H1 (cell line): ENCODE results near the gene RASGRF1. TPM values are rescaled to one million over a fixed set of nuclear protein-coding genes. Genes with fewer than 3 reads are reported as not detected.

Experiments
- CTCF ChIA-PET: fragments of 300-600 bp; sonication (Branson Sonifier 250); formaldehyde crosslinking; loops from one replicate; lab custom pipeline; 2021; ENCODE audit not compliant: partially characterized antibody; lab: Charles Lee
- POLR2A ChIA-PET: fragments of 300-600 bp; sonication (Branson Sonifier 250); formaldehyde crosslinking; loops from one replicate; lab custom pipeline; 2021; ENCODE audit warnings: inconsistent platforms; ENCODE audit not compliant: partially characterized antibody; lab: Charles Lee
- DNase-seq, 2 experiments: peaks; one replicate each; pipeline versions ENCODE4 v3.0.0 to v3.0.0-alpha.2; 2010 to 2022; ENCODE audit warnings: low spot score in 2 of 2, low read depth in 1 of 2, mixed read lengths in 1 of 2
- FAIRE-seq: peaks from 2 replicates; lab custom pipeline; 2011; peaks lifted over from hg19 to GRCh38; lab: Jason Lieb, UNC
- H2AFZ ChIP-seq: 2 replicates; pipeline ENCODE4 v1.8.1; 2012; ENCODE audit warnings: low read length, inconsistent platforms
- H2AK5ac ChIP-seq: 2 replicates; pipeline ENCODE4 v1.6.1; 2013; ENCODE audit warnings: low read depth, low read length
- H2BK120ac ChIP-seq: replicated peaks from 2 replicates; pipeline ENCODE3; 2013; ENCODE audit warnings: low read depth, low read length, inconsistent platforms
- H2BK12ac ChIP-seq: 2 replicates; pipeline ENCODE4 v1.6.1; 2013; ENCODE audit warnings: low read depth, low read length
- H2BK15ac ChIP-seq: 2 replicates; pipeline ENCODE4 v1.6.1; 2013; ENCODE audit warnings: low read length
- H2BK20ac ChIP-seq: 2 replicates; pipeline ENCODE4 v1.6.1; 2013; ENCODE audit warnings: low read length
- H2BK5ac ChIP-seq: 2 replicates; pipeline ENCODE4 v1.6.1; 2013; ENCODE audit warnings: low read depth, low read length
- H3K14ac ChIP-seq: 2 replicates; pipeline ENCODE4 v1.6.1; 2013; ENCODE audit warnings: inconsistent platforms; ENCODE audit not compliant: insufficient read length
- H3K18ac ChIP-seq: 2 replicates; pipeline ENCODE4 v1.6.1; 2013; ENCODE audit warnings: low read length; ENCODE audit errors: extremely low read depth
- H3K23ac ChIP-seq: 2 replicates; pipeline ENCODE4 v1.6.1; 2013; ENCODE audit warnings: inconsistent platforms; ENCODE audit not compliant: insufficient read length
- H3K23me2 ChIP-seq: 2 replicates; pipeline ENCODE4 v1.6.1; 2013; ENCODE audit warnings: low read depth, low read length
- H3K27ac ChIP-seq: 2 replicates; pipeline ENCODE4 v1.6.1; 2011; ENCODE audit warnings: low read depth, low read length, inconsistent platforms
- H3K27me3 ChIP-seq, 4 experiments: replicated peaks in 1 of 4; 1 replicate in 1 of 4; 2 replicates in 3 of 4; pipeline versions ENCODE4 v1.6.1 to v1.8.1; 2011 to 2013; ENCODE audit warnings: low read length in 3 of 4, mild to moderate bottlenecking in 3 of 4, inconsistent platforms in 2 of 4, mixed read lengths in 2 of 4, moderate library complexity in 1 of 4; ENCODE audit not compliant: control insufficient read depth in 3 of 4, insufficient read depth in 3 of 4; ENCODE audit errors: extremely low read depth in 1 of 4
- H3K36me3 ChIP-seq, 4 experiments: 2 replicates each; pipeline versions ENCODE4 v1.6.1 to v1.8.1; 2011 to 2013; ENCODE audit warnings: mild to moderate bottlenecking in 4 of 4, low read length in 3 of 4, moderate library complexity in 2 of 4, control low read depth in 1 of 4, inconsistent platforms in 1 of 4; ENCODE audit not compliant: insufficient read depth in 4 of 4, control insufficient read depth in 2 of 4
- H3K4ac ChIP-seq: replicated peaks from 2 replicates; pipeline ENCODE3; 2013; ENCODE audit warnings: low read length, low read depth, mixed read lengths, inconsistent platforms; ENCODE audit not compliant: insufficient read length
- H3K4me1 ChIP-seq, 4 experiments: replicated peaks in 1 of 4; 1 replicate in 1 of 4; 2 replicates in 3 of 4; pipeline versions ENCODE4 v1.6.1 to v1.8.1; 2011 to 2013; ENCODE audit warnings: low read length in 3 of 4, inconsistent platforms in 2 of 4, mixed read lengths in 1 of 4; ENCODE audit not compliant: insufficient read depth in 4 of 4, control insufficient read depth in 3 of 4
- H3K4me2 ChIP-seq, 2 experiments: 2 replicates each; pipeline versions ENCODE4 v1.6.1 to v1.8.1; 2011 to 2013; ENCODE audit warnings: low read depth in 2 of 2, low read length in 2 of 2, control low read depth in 1 of 2, inconsistent platforms in 1 of 2, mild to moderate bottlenecking in 1 of 2; ENCODE audit not compliant: insufficient read depth in 1 of 2
- H3K4me3 ChIP-seq, 4 experiments: fragments of 200-600, 300-600 bp in 1 of 4; sonication (generic), shearing (Covaris generic), sonication (Bioruptor Twin) in 1 of 4; 2 replicates each; pipeline versions ENCODE4 v1.5.1 to v1.8.1; 2011 to 2016; ENCODE audit warnings: low read length in 4 of 4, low read depth in 3 of 4, control low read depth in 2 of 4, inconsistent platforms in 2 of 4, mild to moderate bottlenecking in 2 of 4, mixed read lengths in 1 of 4, moderate library complexity in 1 of 4; ENCODE audit not compliant: insufficient read depth in 2 of 4; ENCODE audit errors: extremely low read depth in 1 of 4
- H3K56ac ChIP-seq: replicated peaks from 2 replicates; pipeline ENCODE3; 2013; ENCODE audit warnings: low read depth, mild to moderate bottlenecking, mixed read lengths, low read length, inconsistent platforms; ENCODE audit not compliant: insufficient read length
- H3K79me1 ChIP-seq: 2 replicates; pipeline ENCODE4 v1.6.1; 2013; ENCODE audit warnings: low read depth, low read length, control low read depth
- H3K79me2 ChIP-seq, 2 experiments: 2 replicates each; pipeline versions ENCODE4 v1.6.1 to v1.8.1; 2012 to 2013; ENCODE audit warnings: low read length in 2 of 2, mild to moderate bottlenecking in 2 of 2, inconsistent platforms in 1 of 2; ENCODE audit not compliant: insufficient read depth in 2 of 2, control insufficient read depth in 1 of 2
- H3K9ac ChIP-seq, 4 experiments: replicated peaks in 1 of 4; 1 replicate in 1 of 4; 2 replicates in 3 of 4; pipeline versions ENCODE4 v1.6.1 to v1.8.1; 2011 to 2013; ENCODE audit warnings: low read depth in 3 of 4, low read length in 3 of 4, control low read depth in 2 of 4, mild to moderate bottlenecking in 2 of 4, moderate library complexity in 2 of 4, inconsistent platforms in 1 of 4; ENCODE audit errors: extremely low read depth in 1 of 4
- H3K9me3 ChIP-seq, 2 experiments: 2 replicates each; pipeline versions ENCODE4 v1.6.1 to v1.8.1; 2012 to 2013; ENCODE audit warnings: mild to moderate bottlenecking in 2 of 2, moderate library complexity in 2 of 2, control low read depth in 1 of 2, inconsistent platforms in 1 of 2, low read depth in 1 of 2, low read length in 1 of 2, mixed read lengths in 1 of 2; ENCODE audit not compliant: insufficient read depth in 2 of 2
- H4K20me1 ChIP-seq, 2 experiments: replicated peaks in 1 of 2; 2 replicates each; pipeline versions ENCODE3 to v1.8.1; 2011 to 2013; ENCODE audit warnings: inconsistent platforms in 2 of 2, low read length in 2 of 2, mild to moderate bottlenecking in 1 of 2; ENCODE audit not compliant: insufficient read depth in 2 of 2, control insufficient read depth in 1 of 2
- H4K5ac ChIP-seq: 2 replicates; pipeline ENCODE4 v1.6.1; 2013; ENCODE audit warnings: low read length, low read depth, mixed read lengths, inconsistent platforms; ENCODE audit not compliant: insufficient read length
- H4K8ac ChIP-seq: 2 replicates; pipeline ENCODE4 v1.8.0; 2013; ENCODE audit warnings: mild to moderate bottlenecking, moderate library complexity, low read length, inconsistent platforms; ENCODE audit not compliant: insufficient read depth; ENCODE audit errors: extremely low read depth
- H4K91ac ChIP-seq: replicated peaks from 2 replicates; pipeline ENCODE3; 2013; ENCODE audit warnings: low read length, mixed read lengths, inconsistent platforms; ENCODE audit not compliant: insufficient read length
- BCL11A ChIP-seq, 2 experiments: IDR thresholded peaks; one replicate each; pipeline ENCODE4 v1.6.1; 2011; ENCODE audit warnings: low read depth in 2 of 2, low read length in 2 of 2, mild to moderate bottlenecking in 2 of 2
- EP300 ChIP-seq, 2 experiments: IDR thresholded peaks; 1 replicate in 1 of 2; 2 replicates in 1 of 2; pipeline ENCODE4 v1.6.1; 2011 to 2012; ENCODE audit warnings: low read depth in 2 of 2, low read length in 2 of 2, mild to moderate bottlenecking in 2 of 2, borderline replicate concordance in 1 of 2, inconsistent platforms in 1 of 2, moderate library complexity in 1 of 2
- POLR2AphosphoS5 ChIP-seq: IDR thresholded peaks from 2 replicates; pipeline ENCODE4 v1.6.1; 2011; ENCODE audit warnings: low read depth, low read length
- SP4 ChIP-seq: IDR thresholded peaks from 2 replicates; pipeline ENCODE4 v1.6.1; 2012; ENCODE audit warnings: low read length, inconsistent platforms
- SUZ12 ChIP-seq: fragments of 200-600 bp; sonication (generic); IDR thresholded peaks from 2 replicates; pipeline ENCODE4 v1.6.1; 2012; ENCODE audit warnings: mild to moderate bottlenecking, inconsistent platforms, low read length, moderate library complexity, mixed read lengths
- TAF7 ChIP-seq: optimal IDR thresholded peaks from 2 replicates; pipeline ENCODE3; 2011; ENCODE audit warnings: low read depth, mild to moderate bottlenecking, inconsistent platforms, low read length, moderate library complexity, borderline replicate concordance
- TBP ChIP-seq: IDR thresholded peaks from 2 replicates; pipeline ENCODE4 v1.6.1; 2011; ENCODE audit warnings: low read depth, low read length, improper control_type of control experiment
- WGBS, 2 experiments: shearing (Covaris generic) in 1 of 2; methylation state at CpG; one replicate each; pipeline versions ENCODE4 v1.1.6 to v1.1.7; 2013 to 2015; ENCODE audit warnings: low lambda C conversion rate in 2 of 2, mixed read lengths in 2 of 2, inconsistent platforms in 1 of 2, low coverage in 1 of 2, missing lambda C conversion rate in 1 of 2; ENCODE audit not compliant: insufficient replicate concordance in 2 of 2, insufficient coverage in 1 of 2, insufficient read length in 1 of 2; ENCODE audit errors: extremely low coverage in 1 of 2, missing lambda C conversion rate in 1 of 2; 5-methylcytosine and 5-hydroxymethylcytosine counted together
- polyA plus RNA-seq, 7 experiments: library from polyadenylated mRNA; depleted of rRNA in 3 of 7; stranded (reverse) in 5 of 7; unstranded in 2 of 7; fragments of >200 nt in 5 of 7; fragments of 200-250 nt in 2 of 7; gene quantifications; 1 replicate in 5 of 7; 2 replicates in 1 of 7; 4 replicates in 1 of 7; pipeline versions ENCODE4 v1.2.1 to v1.2.3, GENCODE V29; 2011 to 2013; ENCODE audit warnings: missing spikeins in 2 of 7, mixed read lengths in 2 of 7
- total RNA-seq: library from RNA; stranded (reverse); fragmentation: NEBNext Ultra II Directional; extraction: Animal tissue kit (Norgen Biotek cat#: 25700); gene quantifications from 2 replicates; pipeline ENCODE4 v1.2.1, GENCODE V29; 2021
- TF ChIP-seq, protein P1 (sequence below): IDR thresholded peaks from 2 replicates; pipeline ENCODE4 v1.6.1; 2012; ENCODE audit warnings: low read length, inconsistent platforms
- TF ChIP-seq, protein P2 (sequence below): IDR thresholded peaks from 2 replicates; pipeline ENCODE4 v1.6.1; 2011; ENCODE audit warnings: low read depth, mild to moderate bottlenecking, low read length; ENCODE audit not compliant: insufficient read depth

The RASGRF1 gene
- total and polyA plus RNA-seq, 2 of the 8 experiments (the other 6 are each of a cell fraction or from before 2014, with no cell fraction given) = 0.42 to 0.67 TPM

DNA sequence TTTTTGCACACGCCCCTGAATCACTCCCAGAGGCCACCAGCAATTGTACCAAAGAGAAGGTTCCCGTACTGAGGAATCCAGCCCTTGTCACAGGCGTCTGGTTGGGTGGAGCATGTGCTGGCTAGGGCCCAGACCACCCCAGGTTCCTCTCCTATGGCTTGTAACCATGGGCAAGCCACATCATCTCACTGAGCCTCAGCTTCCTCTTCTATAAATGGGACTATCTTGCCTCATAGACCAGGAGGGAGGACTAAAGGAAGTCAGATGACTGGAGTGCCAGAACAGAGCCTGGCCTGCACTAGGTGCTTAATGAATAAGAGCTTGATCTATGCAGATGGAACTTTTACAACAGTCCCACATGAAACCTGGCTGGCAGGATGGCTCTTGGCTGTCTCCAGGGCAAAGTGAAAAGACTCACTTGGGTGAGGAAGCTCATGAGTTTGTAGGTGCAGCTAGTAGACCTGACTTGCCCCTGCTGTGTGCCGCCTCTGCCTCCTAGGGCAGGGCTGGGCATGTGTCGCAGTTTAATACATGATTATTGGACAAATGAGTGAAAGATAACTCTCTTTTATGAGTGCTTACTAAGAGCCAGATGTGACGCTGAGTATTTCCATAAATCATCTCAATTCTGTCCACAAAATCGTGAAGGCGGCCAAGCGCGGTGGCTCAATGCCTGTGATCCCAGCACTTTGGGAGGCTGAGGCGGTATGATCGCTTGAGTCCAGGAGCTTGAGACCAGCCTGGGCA lies 175.1 kb downstream of the RASGRF1 start:
- Histone ChIP-seq H3K9me3 (no peaks in the 10 kb centered on the region), H3K23me2 (no peaks in the 10 kb centered on the region), H2AK5ac (no peak overlapping the region), H3K56ac (no peak overlapping the region), H3K9ac (no peak overlapping the region), H2AFZ (no peak overlapping the region), H3K27me3 (no peaks in the 10 kb centered on the region), H4K5ac (no peak overlapping the region), H3K79me1 (0 out of 2 replicates have a peak, but pooled peaks cover 2% of the 10 kb centered on the region), H3K18ac (no peak overlapping the region), H4K8ac (no peak overlapping the region), H3K4me2 (no peak overlapping the region), H4K20me1 (peaks cover 0 to 3% of the 10 kb centered on the region in 2 experiments), H2BK15ac (no peak overlapping the region), H4K91ac (no peak overlapping the region), H3K4me1 (no peaks in the 10 kb centered on the region), H3K36me3 (peaks cover 0 to 16% (median 0%) of the 10 kb centered on the region in 4 experiments; a peak in 1 of 8 replicates), H3K14ac (no peak overlapping the region), H3K4me3 (no peak overlapping the region), H3K27ac (no peak overlapping the region), H2BK20ac (no peak overlapping the region), H3K79me2 (no peaks in the 10 kb centered on the region; a peak in 1 of 4 replicates), H2BK12ac (no peak overlapping the region), H3K4ac (no peak overlapping the region), H2BK120ac (no peak overlapping the region), H2BK5ac (no peak overlapping the region), H3K23ac (no peak overlapping the region)
- DNase-seq (no peak), FAIRE-seq (no peak)
- 92% methylated on average over 12 of the region's 12 CpGs; no CpG with 5 or more reads in 1 of the 2 experiments for WGBS, 2 experiments
- ChIA-PET POLR2A (interaction anchor here (1.6 to 1.7 kb wide), 2 partner anchors 43 to 83 kb away, joined by 5 to 8 read pairs; partner anchors contain the start of gene MORF4L1), CTCF (interaction anchor here (0.5 to 11.2 kb wide), 20 partner anchors 8 to 589 kb away, joined by 3 to 171 read pairs (median 4); no protein-coding TSS in a partner anchor)
- TF ChIP-seq, protein P1, sequence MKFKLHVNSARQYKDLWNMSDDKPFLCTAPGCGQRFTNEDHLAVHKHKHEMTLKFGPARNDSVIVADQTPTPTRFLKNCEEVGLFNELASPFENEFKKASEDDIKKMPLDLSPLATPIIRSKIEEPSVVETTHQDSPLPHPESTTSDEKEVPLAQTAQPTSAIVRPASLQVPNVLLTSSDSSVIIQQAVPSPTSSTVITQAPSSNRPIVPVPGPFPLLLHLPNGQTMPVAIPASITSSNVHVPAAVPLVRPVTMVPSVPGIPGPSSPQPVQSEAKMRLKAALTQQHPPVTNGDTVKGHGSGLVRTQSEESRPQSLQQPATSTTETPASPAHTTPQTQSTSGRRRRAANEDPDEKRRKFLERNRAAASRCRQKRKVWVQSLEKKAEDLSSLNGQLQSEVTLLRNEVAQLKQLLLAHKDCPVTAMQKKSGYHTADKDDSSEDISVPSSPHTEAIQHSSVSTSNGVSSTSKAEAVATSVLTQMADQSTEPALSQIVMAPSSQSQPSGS = no peak
- TF ChIP-seq SP4 = no peak
- TF ChIP-seq SUZ12 = no peak
- TF ChIP-seq TBP = no peak
- TF ChIP-seq, protein P2, sequence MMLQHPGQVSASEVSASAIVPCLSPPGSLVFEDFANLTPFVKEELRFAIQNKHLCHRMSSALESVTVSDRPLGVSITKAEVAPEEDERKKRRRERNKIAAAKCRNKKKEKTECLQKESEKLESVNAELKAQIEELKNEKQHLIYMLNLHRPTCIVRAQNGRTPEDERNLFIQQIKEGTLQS = no peak
- no peak for TF ChIP-seq POLR2AphosphoS5
- TF ChIP-seq EP300 (IDR thresholded peaks at IDR 0.05; ENCODE audit: borderline replicate concordance in 1 of 2, low read depth in 2 of 2, low read length in 2 of 2) = no peak
- TF ChIP-seq BCL11A (IDR thresholded peaks at IDR 0.05; ENCODE audit: low read depth in 2 of 2, low read length in 2 of 2) = no peak
- TF ChIP-seq TAF7 = no peak
